ENCODE data around the gene EIF1AX. TPM values are rescaled to one million over a fixed set of nuclear protein-coding genes. Genes with fewer than 3 reads are reported as not detected.

The EIF1AX gene
- total RNA-seq, 1 experiment from 2014 or later, result 209 TPM

- no peaks in the 10 kb centered on the region for H3K9me3 Mint-ChIP-seq (ENCODE audit: unreplicated experiment)
- TF ChIP-seq CTCF (IDR thresholded peaks at IDR 0.05; ENCODE audit: unreplicated experiment), result no peak
- ChIA-PET CTCF (interaction anchor here (0.6 to 1.4 kb wide), 4 partner anchors 11 to 596 kb away, joined by 3 to 8 read pairs (median 3); no protein-coding TSS in a partner anchor), POLR2A (interaction anchor here (1.2 to 3.7 kb wide), 4 partner anchors 9 to 125 kb away, joined by 3 to 47 read pairs (median 4); no protein-coding TSS in a partner anchor)
- intact Hi-C loops (cut with micrococcal nuclease), result loop anchor here (2.0 kb wide), 1 partner anchor 303 kb away; no protein-coding TSS in a partner anchor
- peak overlapping the region; percentile 87 for H3K4me3 Mint-ChIP-seq (ENCODE audit: unreplicated experiment)
- DNase-seq (ENCODE audit: unreplicated experiment), result no peak
- no peaks in the 10 kb centered on the region for H3K27me3 Mint-ChIP-seq (ENCODE audit: insufficient read depth, unreplicated experiment)
- H3K36me3 Mint-ChIP-seq (ENCODE audit: insufficient read depth, unreplicated experiment), result peaks cover 55% of the 10 kb centered on the region
- no TSS peak for BruUV-seq (replicated peaks)
- peaks cover 21% of the 10 kb centered on the region for H3K4me1 Mint-ChIP-seq (ENCODE audit: insufficient read depth, unreplicated experiment)
- H3K27ac Mint-ChIP-seq (ENCODE audit: low read depth, unreplicated experiment), result peak overlapping the region; percentile 87
These were observed 1.7 kb downstream of the EIF1AX start for GRCh38 chrX:20139966-20140365.

GRCh38 chrX:20135944-20136343 is 5.7 kb downstream of the EIF1AX start:
- no peak for DNase-seq (ENCODE audit: unreplicated experiment)
- Mint-ChIP-seq H3K4me1 (ENCODE audit: insufficient read depth, unreplicated experiment) (peaks cover 21% of the 10 kb centered on the region), H3K9me3 (ENCODE audit: unreplicated experiment) (no peaks in the 10 kb centered on the region), H3K27ac (ENCODE audit: low read depth, unreplicated experiment) (peak overlapping the region; percentile 81), H3K36me3 (ENCODE audit: insufficient read depth, unreplicated experiment) (peaks cover 94% of the 10 kb centered on the region), H3K27me3 (ENCODE audit: insufficient read depth, unreplicated experiment) (no peaks in the 10 kb centered on the region), H3K4me3 (ENCODE audit: unreplicated experiment) (no peak overlapping the region)
- POLR2A ChIA-PET, result no interaction called here
- CTCF ChIA-PET, result no interaction called here
- no peak for TF ChIP-seq CTCF (IDR thresholded peaks at IDR 0.05; ENCODE audit: unreplicated experiment)
- BruUV-seq (replicated peaks), result no TSS peak
- intact Hi-C loops (cut with micrococcal nuclease), result no loop called here

- H3K9me3 Mint-ChIP-seq (ENCODE audit: unreplicated experiment), result no peaks in the 10 kb centered on the region
- H3K27me3 Mint-ChIP-seq (ENCODE audit: insufficient read depth, unreplicated experiment), result no peaks in the 10 kb centered on the region
- no peak overlapping the region for H3K27ac Mint-ChIP-seq (ENCODE audit: low read depth, unreplicated experiment)
- peaks cover 96% of the 10 kb centered on the region for H3K36me3 Mint-ChIP-seq (ENCODE audit: insufficient read depth, unreplicated experiment)
- no peak for TF ChIP-seq CTCF (IDR thresholded peaks at IDR 0.05; ENCODE audit: unreplicated experiment)
- intact Hi-C loops (cut with micrococcal nuclease), result no loop called here
- POLR2A ChIA-PET, result interaction anchor here (4.9 kb wide), 1 partner anchor 8 kb away, joined by 47 read pairs; the partner anchor contains the start of gene EIF1AX
- H3K4me3 Mint-ChIP-seq (ENCODE audit: unreplicated experiment), result no peak overlapping the region
- peaks cover 24% of the 10 kb centered on the region for H3K4me1 Mint-ChIP-seq (ENCODE audit: insufficient read depth, unreplicated experiment)
- no peak for DNase-seq (ENCODE audit: unreplicated experiment)
- BruUV-seq (replicated peaks), result no TSS peak
- CTCF ChIA-PET, result interaction anchor here (5.0 kb wide), 1 partner anchor 228 kb away, joined by 18 read pairs; no protein-coding TSS in a partner anchor
These were observed 9.0 kb downstream of the EIF1AX start for GRCh38 chrX:20132666-20133065.

GRCh38 chrX:20130357-20130756 is 11.3 kb downstream of the EIF1AX start:
- Mint-ChIP-seq H3K4me3 (ENCODE audit: unreplicated experiment) (no peak overlapping the region), H3K36me3 (ENCODE audit: insufficient read depth, unreplicated experiment) (peaks cover 74% of the 10 kb centered on the region), H3K27me3 (ENCODE audit: insufficient read depth, unreplicated experiment) (no peaks in the 10 kb centered on the region), H3K4me1 (ENCODE audit: insufficient read depth, unreplicated experiment) (peaks cover 14% of the 10 kb centered on the region), H3K9me3 (ENCODE audit: unreplicated experiment) (no peaks in the 10 kb centered on the region), H3K27ac (ENCODE audit: low read depth, unreplicated experiment) (no peak overlapping the region)
- no peak for DNase-seq (ENCODE audit: unreplicated experiment)
- intact Hi-C loops (cut with micrococcal nuclease), result no loop called here
- BruUV-seq (replicated peaks), result no TSS peak
- ChIA-PET POLR2A (interaction anchor here (4.9 kb wide), 1 partner anchor 10 kb away, joined by 47 read pairs; the partner anchor contains the start of gene EIF1AX), CTCF (interaction anchor here (0.6 to 5.0 kb wide), 3 partner anchors 225 to 1734 kb away, joined by 3 to 18 read pairs (median 4); no protein-coding TSS in a partner anchor)
- TF ChIP-seq CTCF (IDR thresholded peaks at IDR 0.05; ENCODE audit: unreplicated experiment), result no peak

Data from MCF 10A (cell line).